ENCODE data around the gene RNF220.

- TF ChIP-seq CTCF (IDR thresholded peaks at IDR 0.05) (no peak), POLR2A (IDR thresholded peaks at IDR 0.05) (no peak)
Observed at GRCh38 chr1:44542420-44543063, 137.5 kb downstream of the RNF220 start.

All from body of pancreas (tissue), 4 donors.